GM12878 (cell line): ENCODE data around the gene DMKN. TPM values are rescaled to one million over a fixed set of nuclear protein-coding genes. Genes with fewer than 3 reads are reported as not detected.

Source experiments
- CHD2 ChIP-seq: IDR thresholded peaks from 2 replicates; pipeline ENCODE4 v1.6.1; 2011; ENCODE audit warnings: low read depth, low read length, improper control_type of control experiment, borderline replicate concordance
- CREM ChIP-seq: IDR thresholded peaks from 2 replicates; pipeline ENCODE4 v1.6.1; 2014; ENCODE audit warnings: antibody characterized with exemption, low read depth
- EED ChIP-seq: sonication (generic); IDR thresholded peaks from 2 replicates; pipeline ENCODE4 v1.6.1; 2016; ENCODE audit warnings: antibody characterized with exemption, low read depth
- FOXM1 ChIP-seq: IDR thresholded peaks from 2 replicates; pipeline ENCODE4 v1.6.1; 2012; ENCODE audit warnings: low read depth, mild to moderate bottlenecking, inconsistent platforms, low read length, moderate library complexity
- GABPA ChIP-seq: IDR thresholded peaks from 2 replicates; pipeline ENCODE4 v1.6.1; 2014; ENCODE audit warnings: antibody characterized with exemption, low read depth, mild to moderate bottlenecking, inconsistent platforms
- IKZF2 ChIP-seq, 2 experiments: fragments of 450-650 bp; IDR thresholded peaks; 2 replicates each; pipeline ENCODE4 v1.6.1; 2017; ENCODE audit warnings: mild to moderate bottlenecking in 2 of 2, moderate library complexity in 2 of 2
- KDM1A ChIP-seq: fragments of 200-600 bp; sonication (generic); IDR thresholded peaks from 2 replicates; pipeline ENCODE4 v1.6.1; 2016; ENCODE audit warnings: borderline replicate concordance
- SMARCA5 ChIP-seq: fragments of 450-650 bp; IDR thresholded peaks from 2 replicates; pipeline ENCODE4 v1.6.1; 2017; ENCODE audit warnings: mild to moderate bottlenecking
- SP1 ChIP-seq: IDR thresholded peaks from one replicate; pipeline ENCODE4 v1.6.1; 2011; ENCODE audit warnings: low read depth, low read length
- SPI1 ChIP-seq: IDR thresholded peaks from 2 replicates; pipeline ENCODE4 v1.6.1; 2011; ENCODE audit warnings: low read depth, mild to moderate bottlenecking, low read length, moderate library complexity, borderline replicate concordance; ENCODE audit not compliant: insufficient read depth
- WRNIP1 ChIP-seq: IDR thresholded peaks from 2 replicates; pipeline ENCODE4 v1.6.1; 2011; ENCODE audit warnings: low read depth, low read length, improper control_type of control experiment, borderline replicate concordance
- ZNF217 ChIP-seq: fragments of 450-650 bp; IDR thresholded peaks from 2 replicates; pipeline ENCODE4 v1.6.1; 2017; ENCODE audit warnings: antibody characterized with exemption, mild to moderate bottlenecking
- polyA plus RNA-seq, 11 experiments: library from polyadenylated mRNA; depleted of rRNA in 4 of 11; unstranded in 6 of 11; stranded (reverse) in 5 of 11; fragments of >200 nt; fragmentation: Nextera tagmentation in 4 of 11; fragmentation: Illumina TruSeq in 1 of 11; extraction: Ambion mirVana in 4 of 11; extraction: Trizol in 1 of 11; gene quantifications; 1 replicate in 1 of 11; 2 replicates in 10 of 11; pipeline versions ENCODE4 v1.2.1 to v1.2.3, GENCODE V29; 2011 to 2016; ENCODE audit warnings: inconsistent platforms in 2 of 11, missing spikeins in 2 of 11, low read depth in 1 of 11
- total RNA-seq, 4 experiments: library from RNA; depleted of rRNA in 3 of 4; stranded (reverse); fragments of >200 nt in 3 of 4; fragmentation: Illumina TruSeq in 1 of 4; extraction: Trizol in 1 of 4; gene quantifications; 2 replicates each; pipeline versions ENCODE4 v1.2.1 to v1.2.3, GENCODE V29; 2013 to 2021
- TF ChIP-seq, protein P1 (sequence below): fragments of 450-650 bp; formaldehyde crosslinking; IDR thresholded peaks from 2 replicates; pipeline ENCODE4 v1.4.0; 2020; ENCODE audit warnings: mild to moderate bottlenecking, moderate library complexity
- TF ChIP-seq, protein P2 (sequence below): IDR thresholded peaks from 2 replicates; pipeline ENCODE4 v1.6.1; 2012; ENCODE audit warnings: improper control_type of control experiment, low read depth, low read length; ENCODE audit not compliant: insufficient replicate concordance
- TF ChIP-seq, protein P3 (sequence below): IDR thresholded peaks from 2 replicates; pipeline ENCODE4 v1.6.1; 2011; ENCODE audit warnings: low read depth, mild to moderate bottlenecking, low read length, moderate library complexity, borderline replicate concordance; ENCODE audit errors: extremely low read depth
- TF ChIP-seq, protein P4 (sequence below): IDR thresholded peaks from 2 replicates; pipeline ENCODE4 v1.6.1; 2012; ENCODE audit warnings: mild to moderate bottlenecking, low read depth, low read length

Gene DMKN
- total and polyA plus RNA-seq, 10 of the 15 experiments (the other 5 are each of a cell fraction or from before 2014, with no cell fraction given), result 36.4 to 114 (median 58.6) TPM

DNA sequence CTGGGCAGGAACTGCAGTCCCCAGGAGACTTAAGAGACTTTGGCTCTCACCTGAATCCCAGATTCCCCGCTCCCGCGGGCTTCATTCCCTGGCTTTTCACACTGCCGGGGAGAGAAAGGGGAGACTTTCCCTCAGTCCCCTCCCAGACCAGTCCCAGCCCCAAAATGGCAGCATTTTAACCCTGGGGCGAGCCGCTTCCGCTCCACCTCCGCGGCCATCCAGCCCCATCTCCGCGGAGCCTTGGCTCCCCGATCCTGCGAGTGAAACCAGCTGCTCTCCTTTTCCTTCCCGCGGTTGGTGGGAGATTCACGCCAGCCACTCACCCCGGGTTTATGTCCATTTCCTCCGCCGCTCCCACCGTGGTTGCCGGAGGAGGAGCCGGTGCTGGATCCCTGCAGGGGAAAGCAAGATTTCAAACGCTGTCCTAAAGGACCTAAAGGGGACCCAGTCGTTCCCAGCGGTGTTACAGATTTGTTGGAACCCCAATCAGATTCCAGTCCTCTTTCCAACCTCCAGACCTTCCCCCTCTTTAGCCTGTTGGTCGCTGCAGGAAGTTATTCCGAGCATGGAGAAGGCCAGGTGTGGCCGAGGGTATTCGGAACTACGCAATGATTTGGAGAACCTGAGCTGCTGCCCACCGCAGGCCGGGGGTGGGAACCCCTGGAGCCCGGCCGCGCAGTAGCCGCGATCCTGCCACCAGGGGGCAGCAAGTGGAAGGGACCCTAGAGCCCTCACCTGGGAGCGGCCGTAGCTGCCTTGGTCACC is 3.4 kb downstream of the DMKN start (continued):
- TF ChIP-seq, protein P1, sequence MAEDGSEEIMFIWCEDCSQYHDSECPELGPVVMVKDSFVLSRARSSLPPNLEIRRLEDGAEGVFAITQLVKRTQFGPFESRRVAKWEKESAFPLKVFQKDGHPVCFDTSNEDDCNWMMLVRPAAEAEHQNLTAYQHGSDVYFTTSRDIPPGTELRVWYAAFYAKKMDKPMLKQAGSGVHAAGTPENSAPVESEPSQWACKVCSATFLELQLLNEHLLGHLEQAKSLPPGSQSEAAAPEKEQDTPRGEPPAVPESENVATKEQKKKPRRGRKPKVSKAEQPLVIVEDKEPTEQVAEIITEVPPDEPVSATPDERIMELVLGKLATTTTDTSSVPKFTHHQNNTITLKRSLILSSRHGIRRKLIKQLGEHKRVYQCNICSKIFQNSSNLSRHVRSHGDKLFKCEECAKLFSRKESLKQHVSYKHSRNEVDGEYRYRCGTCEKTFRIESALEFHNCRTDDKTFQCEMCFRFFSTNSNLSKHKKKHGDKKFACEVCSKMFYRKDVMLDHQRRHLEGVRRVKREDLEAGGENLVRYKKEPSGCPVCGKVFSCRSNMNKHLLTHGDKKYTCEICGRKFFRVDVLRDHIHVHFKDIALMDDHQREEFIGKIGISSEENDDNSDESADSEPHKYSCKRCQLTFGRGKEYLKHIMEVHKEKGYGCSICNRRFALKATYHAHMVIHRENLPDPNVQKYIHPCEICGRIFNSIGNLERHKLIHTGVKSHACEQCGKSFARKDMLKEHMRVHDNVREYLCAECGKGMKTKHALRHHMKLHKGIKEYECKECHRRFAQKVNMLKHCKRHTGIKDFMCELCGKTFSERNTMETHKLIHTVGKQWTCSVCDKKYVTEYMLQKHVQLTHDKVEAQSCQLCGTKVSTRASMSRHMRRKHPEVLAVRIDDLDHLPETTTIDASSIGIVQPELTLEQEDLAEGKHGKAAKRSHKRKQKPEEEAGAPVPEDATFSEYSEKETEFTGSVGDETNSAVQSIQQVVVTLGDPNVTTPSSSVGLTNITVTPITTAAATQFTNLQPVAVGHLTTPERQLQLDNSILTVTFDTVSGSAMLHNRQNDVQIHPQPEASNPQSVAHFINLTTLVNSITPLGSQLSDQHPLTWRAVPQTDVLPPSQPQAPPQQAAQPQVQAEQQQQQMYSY, result no peak
- TF ChIP-seq, protein P2, sequence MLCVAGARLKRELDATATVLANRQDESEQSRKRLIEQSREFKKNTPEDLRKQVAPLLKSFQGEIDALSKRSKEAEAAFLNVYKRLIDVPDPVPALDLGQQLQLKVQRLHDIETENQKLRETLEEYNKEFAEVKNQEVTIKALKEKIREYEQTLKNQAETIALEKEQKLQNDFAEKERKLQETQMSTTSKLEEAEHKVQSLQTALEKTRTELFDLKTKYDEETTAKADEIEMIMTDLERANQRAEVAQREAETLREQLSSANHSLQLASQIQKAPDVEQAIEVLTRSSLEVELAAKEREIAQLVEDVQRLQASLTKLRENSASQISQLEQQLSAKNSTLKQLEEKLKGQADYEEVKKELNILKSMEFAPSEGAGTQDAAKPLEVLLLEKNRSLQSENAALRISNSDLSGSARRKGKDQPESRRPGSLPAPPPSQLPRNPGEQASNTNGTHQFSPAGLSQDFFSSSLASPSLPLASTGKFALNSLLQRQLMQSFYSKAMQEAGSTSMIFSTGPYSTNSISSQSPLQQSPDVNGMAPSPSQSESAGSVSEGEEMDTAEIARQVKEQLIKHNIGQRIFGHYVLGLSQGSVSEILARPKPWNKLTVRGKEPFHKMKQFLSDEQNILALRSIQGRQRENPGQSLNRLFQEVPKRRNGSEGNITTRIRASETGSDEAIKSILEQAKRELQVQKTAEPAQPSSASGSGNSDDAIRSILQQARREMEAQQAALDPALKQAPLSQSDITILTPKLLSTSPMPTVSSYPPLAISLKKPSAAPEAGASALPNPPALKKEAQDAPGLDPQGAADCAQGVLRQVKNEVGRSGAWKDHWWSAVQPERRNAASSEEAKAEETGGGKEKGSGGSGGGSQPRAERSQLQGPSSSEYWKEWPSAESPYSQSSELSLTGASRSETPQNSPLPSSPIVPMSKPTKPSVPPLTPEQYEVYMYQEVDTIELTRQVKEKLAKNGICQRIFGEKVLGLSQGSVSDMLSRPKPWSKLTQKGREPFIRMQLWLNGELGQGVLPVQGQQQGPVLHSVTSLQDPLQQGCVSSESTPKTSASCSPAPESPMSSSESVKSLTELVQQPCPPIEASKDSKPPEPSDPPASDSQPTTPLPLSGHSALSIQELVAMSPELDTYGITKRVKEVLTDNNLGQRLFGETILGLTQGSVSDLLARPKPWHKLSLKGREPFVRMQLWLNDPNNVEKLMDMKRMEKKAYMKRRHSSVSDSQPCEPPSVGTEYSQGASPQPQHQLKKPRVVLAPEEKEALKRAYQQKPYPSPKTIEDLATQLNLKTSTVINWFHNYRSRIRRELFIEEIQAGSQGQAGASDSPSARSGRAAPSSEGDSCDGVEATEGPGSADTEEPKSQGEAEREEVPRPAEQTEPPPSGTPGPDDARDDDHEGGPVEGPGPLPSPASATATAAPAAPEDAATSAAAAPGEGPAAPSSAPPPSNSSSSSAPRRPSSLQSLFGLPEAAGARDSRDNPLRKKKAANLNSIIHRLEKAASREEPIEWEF, result no peak
- TF ChIP-seq ZNF217 (no peak), SP1 (no peak), GABPA (no peak), SMARCA5 (peak; percentile 73; the same call in 1 of the 2 replicates), KDM1A (no peak), FOXM1 (no peak), SPI1 (0 out of 2 replicates have a peak, but pooled peaks have one; percentile 11), WRNIP1 (no peak), CREM (no peak), EED (peak; percentile 72), CHD2 (no peak), IKZF2 (IDR thresholded peaks at IDR 0.05) (peak; percentile 72 to 74)
- TF ChIP-seq, protein P3, sequence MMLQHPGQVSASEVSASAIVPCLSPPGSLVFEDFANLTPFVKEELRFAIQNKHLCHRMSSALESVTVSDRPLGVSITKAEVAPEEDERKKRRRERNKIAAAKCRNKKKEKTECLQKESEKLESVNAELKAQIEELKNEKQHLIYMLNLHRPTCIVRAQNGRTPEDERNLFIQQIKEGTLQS, result no peak
- TF ChIP-seq, protein P4, sequence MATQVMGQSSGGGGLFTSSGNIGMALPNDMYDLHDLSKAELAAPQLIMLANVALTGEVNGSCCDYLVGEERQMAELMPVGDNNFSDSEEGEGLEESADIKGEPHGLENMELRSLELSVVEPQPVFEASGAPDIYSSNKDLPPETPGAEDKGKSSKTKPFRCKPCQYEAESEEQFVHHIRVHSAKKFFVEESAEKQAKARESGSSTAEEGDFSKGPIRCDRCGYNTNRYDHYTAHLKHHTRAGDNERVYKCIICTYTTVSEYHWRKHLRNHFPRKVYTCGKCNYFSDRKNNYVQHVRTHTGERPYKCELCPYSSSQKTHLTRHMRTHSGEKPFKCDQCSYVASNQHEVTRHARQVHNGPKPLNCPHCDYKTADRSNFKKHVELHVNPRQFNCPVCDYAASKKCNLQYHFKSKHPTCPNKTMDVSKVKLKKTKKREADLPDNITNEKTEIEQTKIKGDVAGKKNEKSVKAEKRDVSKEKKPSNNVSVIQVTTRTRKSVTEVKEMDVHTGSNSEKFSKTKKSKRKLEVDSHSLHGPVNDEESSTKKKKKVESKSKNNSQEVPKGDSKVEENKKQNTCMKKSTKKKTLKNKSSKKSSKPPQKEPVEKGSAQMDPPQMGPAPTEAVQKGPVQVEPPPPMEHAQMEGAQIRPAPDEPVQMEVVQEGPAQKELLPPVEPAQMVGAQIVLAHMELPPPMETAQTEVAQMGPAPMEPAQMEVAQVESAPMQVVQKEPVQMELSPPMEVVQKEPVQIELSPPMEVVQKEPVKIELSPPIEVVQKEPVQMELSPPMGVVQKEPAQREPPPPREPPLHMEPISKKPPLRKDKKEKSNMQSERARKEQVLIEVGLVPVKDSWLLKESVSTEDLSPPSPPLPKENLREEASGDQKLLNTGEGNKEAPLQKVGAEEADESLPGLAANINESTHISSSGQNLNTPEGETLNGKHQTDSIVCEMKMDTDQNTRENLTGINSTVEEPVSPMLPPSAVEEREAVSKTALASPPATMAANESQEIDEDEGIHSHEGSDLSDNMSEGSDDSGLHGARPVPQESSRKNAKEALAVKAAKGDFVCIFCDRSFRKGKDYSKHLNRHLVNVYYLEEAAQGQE, result no peak
